Cortex of kidney (tissue), 1 donor: ENCODE measurements around the gene BNIP2.
A peak's percentile ranks its signal among the peaks of the same experiment; 100 is the strongest.
"Not testable (repeated sequence)": the region's sequence is repeated elsewhere in the genome, so short reads cannot be mapped to it uniquely, and the experiment has no call there.

Experiments
- DNase-seq: peaks from one replicate; lab custom pipeline; 2025; lab: John Stamatoyannopoulos, UW

BNIP2 gene, protein sequence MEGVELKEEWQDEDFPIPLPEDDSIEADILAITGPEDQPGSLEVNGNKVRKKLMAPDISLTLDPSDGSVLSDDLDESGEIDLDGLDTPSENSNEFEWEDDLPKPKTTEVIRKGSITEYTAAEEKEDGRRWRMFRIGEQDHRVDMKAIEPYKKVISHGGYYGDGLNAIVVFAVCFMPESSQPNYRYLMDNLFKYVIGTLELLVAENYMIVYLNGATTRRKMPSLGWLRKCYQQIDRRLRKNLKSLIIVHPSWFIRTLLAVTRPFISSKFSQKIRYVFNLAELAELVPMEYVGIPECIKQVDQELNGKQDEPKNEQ

DNA sequence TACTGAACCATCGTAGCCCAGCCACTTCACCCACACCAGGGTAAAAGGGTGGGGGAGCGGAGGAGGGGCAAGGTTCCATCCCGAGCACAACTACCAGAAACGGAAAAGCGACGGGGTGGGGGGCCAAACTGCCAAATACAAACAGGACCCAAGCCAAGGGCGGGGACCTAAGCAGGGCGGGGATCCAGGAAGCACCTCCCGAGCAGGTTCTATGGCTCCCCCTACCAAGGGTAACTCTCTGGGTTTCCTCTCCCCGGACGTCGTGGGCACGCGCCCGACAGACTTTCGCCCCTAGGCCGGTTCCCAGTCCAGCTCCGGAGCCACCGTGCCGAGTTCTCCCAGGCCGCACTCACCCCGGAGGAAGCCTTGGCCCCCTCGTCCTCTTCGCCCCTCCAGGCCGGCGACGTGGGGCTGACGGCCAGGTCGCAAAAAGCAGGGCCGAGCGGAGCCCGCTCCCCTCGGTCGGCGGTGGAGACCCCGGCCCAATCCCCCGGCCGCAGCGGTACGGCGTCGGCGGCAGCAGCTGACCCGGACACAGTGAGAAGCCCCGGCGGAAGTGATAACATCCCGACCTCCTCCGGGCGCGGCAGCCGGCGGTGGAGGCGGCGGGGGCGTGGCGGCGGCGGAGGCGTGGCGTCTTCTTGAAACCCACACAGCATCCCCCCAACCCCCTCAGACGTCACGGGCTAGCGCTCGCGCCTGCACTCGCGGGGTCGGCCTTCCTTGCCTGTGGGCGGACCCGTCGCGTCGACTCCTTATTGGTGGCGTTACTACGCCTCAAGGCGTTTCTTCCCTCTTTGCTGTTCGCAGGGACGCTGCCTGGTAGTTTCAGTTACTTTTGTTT is at the start of gene BNIP2:
BNIP2 (minus strand) TSS at position 539 of the 844 bp plus-strand sequence. CDS start 6,863 bp downstream, outside the sequence.
- peak; percentile 42 for DNase-seq

DNA sequence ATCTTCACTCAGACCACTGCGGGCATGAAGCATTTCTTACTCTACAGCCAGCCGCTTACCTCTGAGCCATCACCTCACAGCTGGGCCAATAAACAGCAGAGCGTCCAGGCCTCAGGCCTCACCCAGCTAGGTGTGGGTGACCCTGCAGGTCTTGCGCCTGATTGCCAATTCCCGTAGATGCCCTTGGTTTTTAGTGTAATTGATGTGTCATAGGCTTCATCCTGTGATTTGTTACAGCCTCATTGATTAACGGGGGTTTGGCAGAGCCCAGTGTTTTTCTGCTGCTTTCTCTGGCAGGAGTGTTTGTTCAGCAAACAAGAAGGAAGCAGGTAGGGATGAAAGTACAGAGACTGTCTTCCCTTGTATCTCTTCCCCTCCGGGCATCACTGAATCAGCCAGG is 49.6 kb upstream of the BNIP2 start:
- DNase-seq = no peak

DNA sequence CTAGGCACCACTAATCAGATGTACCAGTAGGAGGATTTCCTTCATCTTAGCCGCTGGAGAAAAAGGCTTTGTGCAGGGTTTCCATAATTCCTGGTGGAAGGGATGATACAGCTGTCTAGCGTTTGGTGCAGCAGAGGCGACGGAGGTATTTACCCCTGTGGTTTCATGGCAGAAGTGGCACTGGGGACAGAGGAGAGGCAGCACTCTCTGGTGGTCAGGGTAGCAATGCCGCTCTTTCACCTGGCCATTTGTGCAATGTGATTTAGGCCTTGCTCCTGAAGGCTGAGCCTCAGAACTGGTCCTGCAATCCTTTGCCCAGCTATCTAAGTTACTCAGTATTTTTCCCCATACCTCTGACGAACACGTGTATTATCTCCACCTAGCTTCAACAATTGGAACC is 47.1 kb upstream of the BNIP2 start:
- DNase-seq = no peak

DNA sequence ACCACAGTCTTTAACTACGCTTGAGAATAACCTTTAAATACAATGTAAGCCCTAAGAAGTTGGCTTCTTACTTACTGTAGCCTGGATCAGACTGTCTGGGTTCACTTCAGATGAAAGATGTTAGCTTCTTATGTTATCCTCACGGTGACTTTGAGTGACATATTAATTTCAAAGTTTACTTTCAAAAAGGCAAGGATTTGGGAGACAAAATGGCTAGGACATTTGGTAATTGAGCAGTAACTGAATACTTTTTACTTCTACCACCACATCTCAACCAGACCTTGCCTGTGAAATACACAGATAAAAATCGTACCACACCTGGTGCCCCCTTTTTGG is 36.0 kb upstream of the BNIP2 start:
- no peak for DNase-seq

DNA sequence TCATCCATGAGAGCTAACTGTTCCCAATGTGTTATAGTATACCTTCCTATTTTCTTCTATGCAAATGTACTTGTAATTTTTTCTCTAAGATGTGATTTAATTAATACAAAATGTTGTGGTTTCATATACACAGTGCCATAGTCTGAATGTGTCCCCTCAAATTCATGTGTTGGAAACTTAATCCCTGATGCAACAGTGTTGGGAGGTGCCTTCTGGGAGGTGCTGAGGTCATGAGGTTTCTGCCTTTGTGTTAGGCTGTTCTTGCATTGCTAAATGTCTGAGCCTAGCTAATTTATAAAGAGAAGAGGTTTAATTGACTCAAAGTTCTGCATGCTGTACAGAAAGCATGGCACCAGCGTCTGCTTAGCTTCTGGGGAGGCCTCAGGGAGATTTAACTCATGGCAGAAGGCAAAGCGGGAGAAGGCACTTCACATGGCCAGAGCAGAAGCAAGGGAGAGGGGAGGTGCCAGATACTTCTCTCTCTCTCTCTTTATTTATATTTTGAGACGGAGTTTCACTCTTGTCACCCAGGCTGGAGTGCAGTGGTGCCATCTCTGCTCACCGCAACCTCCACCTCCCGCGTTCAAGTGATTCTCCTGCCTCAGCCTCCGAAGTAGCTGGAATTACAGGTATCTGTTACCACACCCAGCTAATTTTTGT is 34.7 kb upstream of the BNIP2 start:
- DNase-seq = no peak

DNA sequence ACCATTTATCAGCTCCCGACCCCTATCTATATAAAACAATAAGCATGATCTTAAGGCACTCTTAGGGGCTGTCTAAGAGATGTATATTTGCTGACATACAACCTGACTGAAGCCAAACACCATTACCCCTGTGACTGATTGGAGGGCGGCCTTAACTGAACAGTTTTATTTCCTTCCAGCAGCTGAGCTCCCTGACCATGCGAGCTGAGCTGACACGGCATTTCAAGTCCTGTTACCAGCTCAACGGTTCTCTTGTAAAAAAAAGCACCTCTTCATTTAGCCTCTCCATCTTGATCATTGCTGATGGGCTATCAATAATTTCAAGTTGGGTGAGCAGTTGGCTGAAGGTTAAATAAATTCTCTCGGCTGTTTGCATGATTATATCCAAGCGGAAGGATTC is 33.4 kb upstream of the BNIP2 start:
- DNase-seq = no peak

DNA sequence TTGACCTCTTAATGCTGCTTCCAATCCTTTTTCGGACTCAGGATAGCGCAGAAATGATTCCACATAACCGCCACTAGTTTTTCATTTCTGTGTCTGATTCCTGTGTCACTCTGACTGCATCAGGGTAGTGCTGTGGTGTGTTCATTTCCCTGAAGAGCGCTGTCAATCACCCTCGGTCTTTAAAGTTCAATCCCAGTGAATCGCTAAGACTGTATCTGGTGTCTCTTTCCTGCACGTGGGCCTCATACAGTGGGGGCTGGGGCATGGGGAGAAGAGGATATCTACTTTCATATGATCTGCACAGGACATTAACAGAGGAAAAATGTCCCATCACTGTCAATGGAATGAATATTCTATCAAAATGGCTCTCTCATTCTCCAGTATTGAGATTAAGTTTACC is 32.9 kb upstream of the BNIP2 start:
- DNase-seq = no peak

DNA sequence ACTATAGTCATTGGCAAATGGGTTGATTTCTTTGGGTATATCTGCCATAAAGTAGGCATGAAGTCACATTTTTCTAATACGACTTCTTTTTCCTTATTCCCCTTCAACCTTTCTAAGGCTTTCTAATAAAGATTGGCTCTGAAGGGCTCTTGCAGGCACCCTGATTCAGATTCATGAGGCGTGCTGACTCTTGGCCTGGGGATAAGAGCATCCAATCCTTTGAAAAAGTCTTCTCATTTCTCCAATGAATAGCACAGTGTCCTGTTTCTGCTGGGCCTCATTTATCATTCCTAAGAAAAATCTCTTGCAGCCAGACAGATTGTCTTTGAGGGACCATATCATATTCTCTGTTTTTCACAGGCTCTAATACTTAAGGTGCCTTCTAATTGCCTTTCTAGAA is 32.3 kb upstream of the BNIP2 start:
- no peak for DNase-seq

DNA sequence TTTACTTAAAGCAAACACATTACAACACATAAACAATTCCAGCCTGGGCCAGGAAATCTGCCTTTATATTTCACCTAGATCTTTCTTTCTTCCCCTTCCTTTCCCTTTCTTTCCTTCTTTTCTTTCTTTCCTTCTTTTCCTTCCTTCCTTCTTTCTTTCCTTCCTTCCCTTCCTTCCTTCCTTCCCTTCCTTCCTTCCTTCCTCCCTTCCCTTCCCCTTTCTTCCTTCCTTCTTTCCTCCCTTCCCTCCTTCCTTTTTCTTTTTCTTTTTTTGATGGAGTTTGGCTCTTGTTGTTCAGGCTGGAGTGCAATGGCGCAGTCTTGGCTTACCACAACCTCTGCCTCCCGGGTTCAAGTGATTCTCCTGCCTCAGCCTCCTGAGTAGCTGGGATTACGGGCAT is 24.1 kb upstream of the BNIP2 start:
- no peak for DNase-seq

DNA sequence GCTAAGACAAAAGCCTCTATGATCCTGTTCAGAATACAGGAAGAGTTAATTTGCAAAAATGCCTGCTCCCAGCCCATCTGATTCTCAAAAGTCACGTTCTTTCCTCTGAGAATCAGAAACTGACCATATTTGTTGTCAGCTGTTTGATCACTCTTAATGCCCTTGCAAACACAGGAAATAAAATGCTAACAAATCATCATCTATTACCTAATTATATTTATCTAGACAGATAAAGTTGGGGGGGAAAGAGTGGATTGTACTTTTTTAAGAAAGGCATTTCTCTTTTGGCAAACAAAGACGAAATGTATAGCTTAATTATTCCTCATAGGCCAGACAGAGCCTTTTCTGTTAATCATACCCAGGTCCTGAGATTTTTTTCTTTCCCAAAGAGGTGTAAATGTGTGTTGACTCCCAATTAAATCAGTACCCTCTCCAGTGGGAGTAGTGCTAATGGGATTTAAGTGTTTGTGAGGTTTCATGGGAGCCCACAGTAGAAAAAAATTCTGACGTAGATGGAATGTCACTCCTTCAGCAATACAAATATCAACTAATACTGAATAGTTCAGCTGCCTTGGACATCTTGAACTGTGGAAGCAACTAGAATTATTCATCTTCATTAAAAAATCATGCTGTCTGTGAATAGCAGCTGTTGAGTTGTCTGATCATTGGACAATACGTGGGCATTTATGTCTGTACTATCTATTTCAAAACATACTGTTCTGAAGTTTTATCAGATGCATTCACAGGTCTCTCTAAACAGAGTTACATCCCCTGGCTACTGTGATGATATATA is 22.5 kb upstream of the BNIP2 start:
- DNase-seq = no peak

DNA sequence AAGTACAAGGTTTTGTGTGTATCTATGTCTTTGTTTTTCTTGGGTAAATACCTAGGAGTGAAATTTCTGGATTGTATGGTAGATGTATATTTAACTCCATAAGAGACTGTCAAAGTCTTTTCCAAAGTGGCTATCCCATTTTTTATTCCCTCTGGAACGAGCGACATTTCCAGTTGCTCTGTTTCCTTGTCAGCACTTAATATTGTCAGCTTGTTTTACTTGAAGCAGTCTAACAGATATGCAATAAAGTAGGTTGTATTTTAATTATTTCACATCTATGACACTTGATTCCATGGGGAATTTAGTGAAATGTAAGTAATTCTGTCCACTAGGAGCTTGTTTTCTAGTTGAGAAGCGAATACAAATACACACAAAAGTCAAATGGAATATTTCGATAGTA is 18.5 kb upstream of the BNIP2 start:
- no peak for DNase-seq

DNA sequence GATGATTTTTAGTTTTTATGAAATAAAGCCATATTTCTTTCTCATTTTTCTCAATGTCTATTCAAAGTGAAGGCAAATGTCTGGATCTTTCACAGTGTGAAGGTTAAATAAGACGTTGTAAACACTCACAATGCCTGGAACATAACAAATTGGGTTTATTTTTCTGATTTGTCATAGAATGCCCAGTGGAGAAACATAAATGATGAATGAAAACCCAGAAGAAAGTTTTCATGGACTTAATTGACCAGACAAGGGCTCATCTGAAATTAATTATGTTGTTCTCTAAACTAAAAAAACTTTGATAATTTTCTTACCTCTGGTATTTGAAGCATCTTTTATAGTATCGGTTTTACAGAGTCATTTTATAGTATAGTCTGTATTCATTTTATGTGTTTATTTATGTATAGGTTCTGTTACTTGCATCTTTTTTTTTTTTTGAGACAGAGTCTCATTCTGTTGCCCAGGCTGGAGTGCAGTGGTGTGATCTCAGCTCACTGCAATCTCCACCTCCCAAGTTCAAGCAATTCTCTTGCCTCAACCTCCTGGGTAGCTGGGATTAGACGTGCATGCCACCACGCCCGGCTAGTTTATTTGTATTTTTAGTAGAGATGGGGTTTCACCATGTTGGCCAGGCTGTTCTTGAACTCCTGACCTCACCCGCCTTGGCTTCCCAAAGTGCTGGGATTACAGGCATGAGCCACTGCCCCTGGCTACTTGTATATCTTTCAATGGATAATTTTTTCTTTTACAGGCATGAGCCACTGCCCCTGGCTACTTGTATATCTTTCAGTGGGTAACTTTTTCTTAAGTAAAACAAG is 15.1 kb upstream of the BNIP2 start:
- DNase-seq = no peak

DNA sequence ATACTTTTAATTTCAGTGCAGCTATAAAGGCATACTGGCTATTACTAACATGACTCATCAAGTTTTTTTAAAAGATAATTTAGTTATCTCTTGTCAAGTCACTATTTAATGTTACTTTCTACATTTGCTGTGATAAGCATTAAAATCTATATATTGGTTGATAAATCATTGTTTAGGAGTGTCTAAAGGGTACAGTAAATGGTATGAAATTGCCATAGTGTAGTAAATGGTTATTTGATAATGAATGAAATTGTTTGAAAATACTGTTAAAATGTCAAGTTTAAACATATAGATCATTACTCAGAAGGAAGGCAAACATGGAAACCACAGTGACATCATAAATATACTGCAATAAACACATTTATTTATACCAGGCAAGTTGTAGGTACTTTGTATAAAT is 13.2 kb upstream of the BNIP2 start:
- DNase-seq = no peak

DNA sequence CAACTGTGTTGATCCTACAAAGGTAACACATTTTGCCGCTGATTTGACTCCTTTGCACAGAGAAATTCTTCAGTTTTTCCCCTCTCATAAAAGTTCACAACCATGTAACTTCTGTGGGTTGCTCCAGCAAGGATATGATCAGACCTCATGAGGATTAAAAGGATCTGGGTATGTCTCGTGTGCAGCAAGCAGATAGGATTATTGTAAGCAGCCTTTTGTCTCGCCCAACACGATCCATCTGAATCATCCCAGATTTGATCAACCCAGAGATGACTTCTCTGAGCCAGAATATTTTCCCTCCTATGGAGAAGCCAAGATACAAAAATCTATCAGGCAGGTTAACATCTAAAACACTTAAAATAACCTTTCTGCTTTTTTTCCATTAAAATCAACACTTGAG is 12.8 kb upstream of the BNIP2 start:
- no peak for DNase-seq

DNA sequence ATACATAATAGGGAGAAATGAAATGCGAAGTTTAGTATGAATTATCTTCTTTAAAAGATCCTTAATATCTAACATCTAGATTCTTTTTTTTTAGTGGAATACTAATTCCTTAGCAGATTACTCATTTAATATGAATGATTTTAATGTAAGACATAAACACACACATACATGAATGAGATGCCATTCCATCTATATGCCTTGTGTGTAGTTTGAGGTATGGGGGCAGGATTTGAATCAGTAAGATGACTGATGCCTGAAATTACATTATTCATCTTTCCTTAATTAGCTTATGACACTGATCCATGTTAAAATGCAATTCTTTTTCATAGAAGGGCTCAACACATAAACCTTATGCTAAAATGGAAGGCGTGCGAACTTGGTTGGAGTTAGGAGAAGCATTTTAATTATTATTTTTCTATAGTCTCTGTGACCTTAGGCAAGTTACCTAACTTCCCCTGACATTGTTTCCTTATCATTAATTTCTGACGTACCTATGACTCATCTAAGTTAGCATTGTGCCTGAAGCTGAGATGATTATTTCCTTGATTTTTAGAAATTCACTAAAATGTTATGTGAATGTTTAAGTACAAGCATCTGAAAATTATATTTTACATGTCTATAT is 10.8 kb upstream of the BNIP2 start:
- no peak for DNase-seq

DNA sequence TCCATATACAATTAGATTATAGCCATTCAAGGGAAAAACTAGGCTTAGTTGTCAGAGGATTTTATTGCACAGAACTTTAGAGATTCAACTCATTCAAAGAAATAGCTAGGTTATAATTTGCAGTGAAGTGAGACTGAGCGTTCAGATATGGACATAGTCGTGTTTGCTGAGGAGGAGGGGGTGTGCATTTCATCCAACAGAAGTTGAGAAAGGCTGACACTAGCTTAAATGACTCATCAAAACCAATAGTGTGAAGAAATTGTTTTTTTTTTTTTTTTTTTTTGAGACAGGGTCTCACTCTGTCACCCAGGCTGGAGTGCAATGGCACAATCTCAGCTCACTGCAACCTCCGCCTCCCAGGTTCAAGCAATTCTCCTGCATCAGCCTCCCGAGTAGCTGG is 8.9 kb upstream of the BNIP2 start:
- not testable (repeated sequence) for DNase-seq

DNA sequence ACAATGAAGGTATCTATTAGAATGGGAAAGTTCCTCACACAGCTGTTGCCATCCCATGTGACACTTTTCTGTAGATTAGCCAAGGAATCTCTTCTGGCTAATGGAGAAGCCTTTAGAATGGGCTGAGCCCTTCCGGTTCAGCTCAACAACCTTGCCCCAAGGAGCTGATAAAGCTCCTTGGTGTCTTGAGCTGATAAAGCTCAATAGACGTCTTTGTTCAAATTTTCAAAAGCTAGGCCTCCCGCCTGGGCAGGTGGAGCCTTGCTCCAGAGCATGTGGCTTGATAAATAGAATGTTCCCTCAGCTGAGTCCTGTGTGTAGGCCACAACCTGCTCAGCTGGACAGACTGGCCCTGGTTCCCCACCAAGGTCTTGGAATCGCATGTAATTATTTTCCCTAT is 7.2 kb upstream of the BNIP2 start:
- DNase-seq = no peak

DNA sequence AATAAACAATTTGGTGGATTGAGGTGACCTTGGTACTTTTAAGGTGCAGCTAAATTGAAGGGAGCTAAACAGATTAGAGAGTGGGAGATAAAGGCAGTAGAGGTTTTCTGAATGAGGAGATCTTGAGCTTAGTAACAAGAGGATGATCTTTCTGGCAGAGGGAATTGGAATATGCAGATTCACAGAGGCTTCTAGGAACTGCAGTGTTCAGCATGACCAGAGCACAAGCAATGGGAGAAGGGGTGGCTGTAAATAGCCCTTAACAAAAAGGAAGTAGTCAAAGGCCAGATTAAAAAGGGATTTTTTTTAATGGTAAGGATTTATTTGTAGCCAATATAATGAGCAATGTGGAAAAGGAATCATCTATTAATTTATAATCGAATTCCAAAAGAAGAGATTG is 5.7 kb upstream of the BNIP2 start:
- no peak for DNase-seq

DNA sequence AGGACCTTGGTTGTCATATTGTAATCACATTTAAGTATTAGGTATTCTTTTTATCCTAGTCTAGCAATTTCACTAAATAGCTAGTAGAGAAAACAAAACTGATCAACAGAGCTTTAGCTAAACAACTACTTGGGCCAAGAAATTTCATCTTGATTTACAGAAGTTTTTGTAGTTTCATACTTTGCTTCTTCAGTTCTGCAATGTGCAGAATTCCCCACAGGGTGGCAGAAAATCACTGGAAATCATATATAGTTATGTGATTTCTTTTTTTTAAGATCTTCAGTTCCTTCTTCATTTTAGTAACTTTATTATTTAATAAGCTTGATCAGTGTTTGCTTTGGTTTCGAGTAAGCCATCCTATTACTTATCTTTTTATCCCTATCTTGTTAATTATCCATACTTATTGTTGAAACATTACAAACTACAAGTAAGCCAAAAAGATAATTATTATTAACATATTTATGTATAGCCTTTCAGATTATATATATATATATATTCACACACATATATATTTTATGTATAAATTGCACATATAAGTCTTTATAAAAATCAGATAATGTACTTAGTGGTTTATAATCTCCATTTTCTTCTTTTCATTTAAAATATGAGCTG is 2.2 kb upstream of the BNIP2 start:
- no peak for DNase-seq

DNA sequence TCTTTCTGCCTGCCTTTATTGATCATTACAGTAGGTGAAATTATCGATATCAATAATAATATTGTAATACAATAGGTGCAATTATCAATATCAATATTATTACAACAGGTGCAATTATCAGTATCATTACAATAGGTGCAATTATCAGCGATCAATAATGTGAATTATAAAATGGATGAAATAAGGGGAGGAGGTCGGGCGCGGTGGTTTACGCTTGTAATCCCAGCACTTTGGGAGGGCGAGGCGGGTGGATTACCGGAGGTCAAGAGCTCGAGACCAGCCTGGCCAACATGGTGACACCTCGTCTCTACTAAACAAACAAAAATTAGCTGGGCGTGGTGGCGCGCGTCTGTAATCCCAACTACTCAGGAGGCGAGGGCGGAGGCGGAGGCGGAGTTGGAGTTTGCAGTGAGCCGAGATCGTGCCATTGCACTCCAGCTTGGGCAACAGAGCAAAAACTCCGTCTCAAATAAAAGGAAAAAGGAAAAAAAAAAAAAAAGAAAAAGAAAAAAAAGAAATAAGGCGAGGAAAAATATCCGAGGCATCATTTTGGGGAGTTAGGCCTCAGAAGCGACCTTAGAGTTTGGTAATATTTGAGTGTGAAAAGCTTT is 611 bp upstream of the BNIP2 start:
- no peak for DNase-seq
